Measurements from ENCODE around the gene GNG4.

DNA sequence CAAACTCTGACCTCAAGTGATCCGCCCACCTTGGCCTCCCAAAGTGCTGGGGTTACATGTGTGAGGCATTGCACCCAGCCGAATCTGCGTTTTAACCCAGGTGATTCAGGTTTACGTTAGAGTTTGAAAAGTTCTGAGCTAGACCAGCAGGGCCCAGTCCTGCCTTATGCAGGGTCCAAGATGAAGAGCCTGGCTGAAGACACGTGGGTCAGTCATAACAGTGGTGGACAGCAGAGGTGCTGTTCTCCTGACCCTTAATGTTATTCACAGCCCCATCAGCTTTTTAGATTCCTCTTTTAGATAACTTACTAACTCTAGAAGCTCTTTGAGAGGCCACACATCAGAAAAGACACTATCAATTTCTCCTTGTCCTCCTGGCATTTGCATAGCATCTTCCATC lies 50.0 kb downstream of the GNG4 start:
- TF ChIP-seq POLR2A (IDR thresholded peaks at IDR 0.05): no peak
- TF ChIP-seq, protein P1, sequence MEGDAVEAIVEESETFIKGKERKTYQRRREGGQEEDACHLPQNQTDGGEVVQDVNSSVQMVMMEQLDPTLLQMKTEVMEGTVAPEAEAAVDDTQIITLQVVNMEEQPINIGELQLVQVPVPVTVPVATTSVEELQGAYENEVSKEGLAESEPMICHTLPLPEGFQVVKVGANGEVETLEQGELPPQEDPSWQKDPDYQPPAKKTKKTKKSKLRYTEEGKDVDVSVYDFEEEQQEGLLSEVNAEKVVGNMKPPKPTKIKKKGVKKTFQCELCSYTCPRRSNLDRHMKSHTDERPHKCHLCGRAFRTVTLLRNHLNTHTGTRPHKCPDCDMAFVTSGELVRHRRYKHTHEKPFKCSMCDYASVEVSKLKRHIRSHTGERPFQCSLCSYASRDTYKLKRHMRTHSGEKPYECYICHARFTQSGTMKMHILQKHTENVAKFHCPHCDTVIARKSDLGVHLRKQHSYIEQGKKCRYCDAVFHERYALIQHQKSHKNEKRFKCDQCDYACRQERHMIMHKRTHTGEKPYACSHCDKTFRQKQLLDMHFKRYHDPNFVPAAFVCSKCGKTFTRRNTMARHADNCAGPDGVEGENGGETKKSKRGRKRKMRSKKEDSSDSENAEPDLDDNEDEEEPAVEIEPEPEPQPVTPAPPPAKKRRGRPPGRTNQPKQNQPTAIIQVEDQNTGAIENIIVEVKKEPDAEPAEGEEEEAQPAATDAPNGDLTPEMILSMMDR (IDR thresholded peaks at IDR 0.05): no peak

All from esophagus squamous epithelium (tissue), 4 donors.